GM12801 (cell line): ENCODE measurements around the gene TTC21A.

Source experiments
- TF ChIP-seq, protein P1 (sequence below): IDR thresholded peaks from one replicate; pipeline ENCODE4 v1.5.1; 2011; ENCODE audit warnings: control low read depth; ENCODE audit not compliant: insufficient read length; ENCODE audit errors: extremely low read depth

TTC21A gene

DNA sequence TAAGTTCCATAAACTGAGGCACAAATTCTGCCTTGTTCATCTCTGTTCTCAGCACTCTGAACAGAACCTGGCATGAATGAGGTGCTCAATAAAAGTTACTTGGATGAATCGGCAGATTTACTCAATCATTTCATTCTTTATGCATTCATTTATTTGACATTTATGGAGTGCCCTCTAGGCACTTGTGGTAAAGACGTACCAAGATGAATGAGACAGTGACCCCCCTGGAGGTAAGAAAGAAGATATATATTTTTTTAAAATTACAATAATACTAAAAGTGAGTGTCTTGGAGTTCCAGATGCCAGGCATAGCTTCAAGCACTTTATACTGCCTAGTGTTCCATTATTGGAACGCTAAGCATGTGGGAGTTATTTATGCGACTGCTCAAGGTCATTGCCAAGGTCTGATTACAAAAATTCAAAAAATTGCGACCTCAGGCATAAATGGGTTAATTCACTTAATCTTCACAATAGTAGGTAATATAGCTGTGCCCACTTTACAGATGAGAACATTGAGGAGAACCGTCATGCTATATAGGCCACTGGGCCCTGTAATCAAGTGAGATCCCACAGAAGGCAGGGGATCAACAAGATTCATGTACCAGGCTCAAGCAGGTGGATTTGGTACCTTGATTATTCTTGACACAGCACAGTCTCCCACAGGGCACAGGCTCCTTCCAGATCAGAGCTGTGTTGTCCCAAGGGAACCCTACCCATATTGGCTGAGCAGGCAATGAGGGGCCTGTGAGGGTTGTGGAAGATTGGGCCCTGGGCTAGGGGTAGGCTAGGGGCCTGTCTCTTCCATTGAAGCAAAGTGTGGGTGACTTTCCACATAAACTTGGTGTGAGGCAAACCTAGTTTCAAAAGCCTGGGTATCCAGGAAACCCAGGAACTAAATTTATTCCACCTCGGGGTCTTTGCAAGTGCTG is 74.2 kb downstream of the TTC21A start:
- TF ChIP-seq, protein P1, sequence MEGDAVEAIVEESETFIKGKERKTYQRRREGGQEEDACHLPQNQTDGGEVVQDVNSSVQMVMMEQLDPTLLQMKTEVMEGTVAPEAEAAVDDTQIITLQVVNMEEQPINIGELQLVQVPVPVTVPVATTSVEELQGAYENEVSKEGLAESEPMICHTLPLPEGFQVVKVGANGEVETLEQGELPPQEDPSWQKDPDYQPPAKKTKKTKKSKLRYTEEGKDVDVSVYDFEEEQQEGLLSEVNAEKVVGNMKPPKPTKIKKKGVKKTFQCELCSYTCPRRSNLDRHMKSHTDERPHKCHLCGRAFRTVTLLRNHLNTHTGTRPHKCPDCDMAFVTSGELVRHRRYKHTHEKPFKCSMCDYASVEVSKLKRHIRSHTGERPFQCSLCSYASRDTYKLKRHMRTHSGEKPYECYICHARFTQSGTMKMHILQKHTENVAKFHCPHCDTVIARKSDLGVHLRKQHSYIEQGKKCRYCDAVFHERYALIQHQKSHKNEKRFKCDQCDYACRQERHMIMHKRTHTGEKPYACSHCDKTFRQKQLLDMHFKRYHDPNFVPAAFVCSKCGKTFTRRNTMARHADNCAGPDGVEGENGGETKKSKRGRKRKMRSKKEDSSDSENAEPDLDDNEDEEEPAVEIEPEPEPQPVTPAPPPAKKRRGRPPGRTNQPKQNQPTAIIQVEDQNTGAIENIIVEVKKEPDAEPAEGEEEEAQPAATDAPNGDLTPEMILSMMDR, result no peak

DNA sequence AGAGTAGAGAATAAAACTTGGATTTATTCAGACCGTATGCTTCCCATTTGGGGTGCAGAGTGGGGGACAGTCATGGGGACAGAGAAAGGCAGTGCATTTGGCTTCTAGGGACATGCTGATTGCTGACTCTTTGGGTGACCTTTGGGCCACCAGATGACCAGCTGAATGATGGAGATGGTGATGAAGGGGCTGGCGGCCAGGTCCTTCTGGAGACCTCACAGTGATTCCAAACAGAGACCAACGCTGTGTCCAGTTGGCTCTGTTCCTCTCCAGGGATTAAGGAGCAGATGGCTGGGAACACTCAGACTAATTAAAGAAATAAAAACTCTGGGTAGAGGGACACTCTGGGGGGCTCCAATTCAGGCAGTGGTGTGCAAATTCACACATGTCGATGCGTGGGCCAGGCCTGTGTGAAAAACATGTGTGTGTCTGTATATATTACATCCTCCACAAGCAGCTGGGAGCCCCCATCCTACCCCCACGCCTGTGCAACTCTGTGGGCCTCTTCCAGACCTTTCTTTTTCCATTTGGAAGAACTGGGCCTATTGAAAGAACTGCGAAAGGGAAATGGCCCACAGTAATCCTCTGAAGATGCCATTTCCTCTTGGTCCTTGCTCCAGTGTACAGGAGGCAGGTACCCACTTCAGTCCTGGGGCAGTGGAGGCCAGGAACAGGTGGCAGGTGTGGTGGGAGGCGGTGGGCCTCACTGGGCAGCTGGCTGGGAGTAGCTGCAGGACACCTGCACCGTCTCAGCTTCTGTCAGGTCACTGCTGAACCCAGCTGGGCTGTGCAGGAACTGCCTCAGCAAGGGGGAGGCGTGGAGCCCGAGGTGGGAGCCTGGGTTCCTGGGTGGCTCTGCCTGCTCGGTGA is 76.0 kb downstream of the TTC21A start:
- TF ChIP-seq, protein P1, result no peak

DNA sequence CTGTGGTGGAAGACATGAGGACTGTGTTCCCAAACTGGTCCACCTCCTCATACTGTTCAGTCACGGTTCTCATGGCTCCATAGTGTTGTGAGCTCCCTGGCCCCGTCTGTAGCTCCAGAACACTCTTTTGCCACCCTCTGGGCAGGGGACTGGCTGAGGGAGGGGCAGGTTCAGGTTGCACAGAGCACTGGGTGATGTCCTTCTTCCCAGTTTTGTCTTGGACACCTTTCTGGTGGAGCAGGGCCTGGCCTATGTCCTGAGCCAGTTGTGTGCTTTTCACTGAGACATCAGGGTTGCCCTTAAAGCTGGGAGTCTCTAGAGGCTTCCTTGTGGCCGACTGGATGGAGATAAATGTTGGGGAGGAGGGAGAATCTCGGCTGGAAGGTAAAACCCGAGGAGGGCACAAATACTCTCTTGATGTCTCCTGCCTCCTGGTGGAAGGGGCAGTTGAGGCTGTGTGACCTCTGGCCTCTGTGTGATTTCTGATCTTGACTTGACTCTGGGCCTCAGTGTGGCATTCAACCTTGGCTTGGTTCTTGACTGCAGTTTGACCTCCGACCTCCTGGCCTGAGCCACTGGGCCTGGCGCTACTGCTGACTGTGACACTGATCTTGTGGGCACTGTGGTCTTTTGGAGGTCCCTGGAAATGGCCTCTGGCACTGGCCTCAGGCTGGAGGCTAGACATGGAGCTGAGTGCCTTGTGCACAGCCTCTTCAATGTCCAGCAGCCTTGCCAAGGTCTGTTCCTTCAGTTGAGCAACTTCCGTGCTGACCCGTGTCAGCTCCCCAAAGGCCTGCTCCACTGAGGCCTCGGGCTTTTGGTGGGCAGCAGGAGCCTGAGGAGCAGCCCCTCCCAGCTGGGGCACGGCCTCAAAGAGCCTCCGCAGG is 76.8 kb downstream of the TTC21A start:
- TF ChIP-seq, protein P1, result no peak

DNA sequence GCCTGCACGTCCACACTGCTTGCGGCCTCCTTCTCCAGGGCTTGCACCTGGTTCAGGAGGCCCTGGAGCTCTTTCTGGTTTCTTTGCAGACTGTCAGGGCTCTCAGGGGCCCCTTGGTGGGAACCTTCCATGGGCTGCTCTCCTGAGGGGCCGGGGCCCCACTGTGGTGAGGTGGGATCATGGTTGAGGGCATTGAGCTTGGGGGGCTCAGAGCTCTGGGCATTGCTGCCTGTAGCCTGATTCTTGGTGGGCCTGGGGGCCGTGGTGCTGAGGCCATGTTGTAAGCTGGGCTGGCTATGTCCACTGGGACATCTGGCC is 77.4 kb downstream of the TTC21A start:
- TF ChIP-seq, protein P1, result no peak

DNA sequence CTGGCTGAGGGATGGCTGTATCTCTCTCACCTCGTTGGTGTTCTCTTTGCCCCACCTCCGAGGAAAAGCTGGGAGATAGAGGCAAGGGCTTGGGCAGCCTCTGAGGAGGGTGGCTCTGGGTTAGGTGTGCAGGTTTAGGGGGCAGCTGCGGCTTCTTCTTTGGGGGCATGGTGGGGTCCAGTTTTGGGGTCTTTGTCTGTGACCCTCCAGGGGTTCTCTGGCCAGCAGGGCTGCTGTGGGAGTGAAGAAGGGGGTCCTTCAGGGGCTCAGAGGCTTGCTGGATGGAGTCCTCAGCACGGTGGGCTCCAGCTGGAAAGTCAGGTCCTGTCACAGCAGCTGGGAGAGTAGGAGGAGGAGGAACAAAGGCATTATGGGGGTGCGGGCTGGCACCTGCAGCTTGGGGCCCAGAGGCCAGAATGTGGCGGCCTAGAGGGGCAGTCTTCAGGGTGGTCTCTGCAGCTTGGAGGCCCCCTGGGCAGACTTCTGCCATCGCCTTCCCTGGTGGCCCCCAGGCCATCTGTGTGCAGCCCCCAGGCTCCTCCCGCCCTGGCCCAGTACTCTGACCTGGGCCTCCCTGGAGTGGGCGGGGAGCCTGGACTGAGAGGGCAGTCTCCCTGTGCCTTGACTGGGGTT is 78.0 kb downstream of the TTC21A start:
- TF ChIP-seq, protein P1, result no peak

DNA sequence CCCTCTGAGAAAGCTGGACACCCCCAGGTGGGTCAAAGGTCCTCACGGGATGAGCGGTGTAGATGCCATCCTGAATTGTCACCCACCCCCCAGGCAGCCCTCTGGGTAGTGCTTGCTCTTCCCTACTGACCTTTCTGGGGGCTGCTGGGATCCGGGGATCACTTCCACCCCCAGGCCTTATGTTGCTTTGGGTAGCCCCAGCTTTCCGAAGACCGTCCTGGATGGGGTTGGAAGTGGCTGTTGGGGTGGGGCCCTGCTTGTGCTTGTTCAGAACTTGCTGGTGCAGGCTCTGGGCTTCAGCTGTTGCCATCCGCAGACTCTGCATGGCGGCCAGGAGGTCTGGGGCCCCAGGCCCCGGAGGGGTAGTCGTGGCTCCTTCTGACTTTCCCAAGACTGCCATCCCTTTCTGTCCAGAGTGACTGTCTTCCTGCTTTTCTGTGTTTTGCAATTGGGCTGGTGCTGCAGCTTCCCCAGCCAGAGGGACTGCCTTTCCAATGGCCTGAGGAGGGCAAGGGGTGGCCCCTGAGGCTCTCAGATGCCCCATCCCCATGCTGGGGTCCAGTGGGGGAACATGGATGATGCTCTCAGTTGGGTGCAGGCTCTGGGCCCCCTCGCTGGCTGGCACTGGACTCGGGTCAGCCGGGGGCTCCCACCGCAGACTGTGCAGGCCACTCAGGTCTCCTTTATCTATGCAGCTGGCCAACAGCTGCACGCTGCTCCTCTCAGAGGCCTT is 78.6 kb downstream of the TTC21A start:
- TF ChIP-seq, protein P1, result no peak
